Measurements from ENCODE around the gene PPDPF.

Gene PPDPF

GRCh38 chr20:63534831-63535651 lies 14.5 kb downstream of the PPDPF start:
- no peak for DNase-seq
- Histone ChIP-seq H3K4me1 (ENCODE audit: low read length) (peaks cover 7% of the 10 kb centered on the region; the same call in 1 of the 2 replicates), H3K9ac (ENCODE audit: low read length) (no peak overlapping the region), H3K79me2 (ENCODE audit: low read length) (no peaks in the 10 kb centered on the region), H3K27me3 (replicated peaks; ENCODE audit: insufficient read depth, low read length) (peaks cover 41% of the 10 kb centered on the region), H3K9me3 (replicated peaks; ENCODE audit: insufficient read depth, low read length) (no peaks in the 10 kb centered on the region), H3K27ac (ENCODE audit: low read length) (no peak overlapping the region), H3K36me3 (replicated peaks; ENCODE audit: insufficient read depth, low read length) (no peaks in the 10 kb centered on the region), H3K4me2 (ENCODE audit: low read depth, low read length) (no peak overlapping the region), H4K20me1 (ENCODE audit: insufficient read depth, low read length) (no peaks in the 10 kb centered on the region), H2AFZ (ENCODE audit: low read length) (no peak overlapping the region), H3F3A (ENCODE audit: insufficient read depth, low read length) (0 out of 2 replicates have a peak, but pooled peaks cover 4% of the 10 kb centered on the region), H3K9me2 (replicated peaks; ENCODE audit: insufficient read depth, low read length) (no peaks in the 10 kb centered on the region), H3K4me3 (ENCODE audit: low read length) (no peak overlapping the region)
- TF ChIP-seq CTCF (IDR thresholded peaks at IDR 0.05; ENCODE audit: low read length) = no peak
- no peak for TF ChIP-seq EZH2 (optimal IDR thresholded peaks at IDR 0.05; ENCODE audit: low read depth, low read length)
- TF ChIP-seq EZH2phosphoT487 (IDR thresholded peaks at IDR 0.05; ENCODE audit: low read length) = no peak

GRCh38 chr20:63536241-63536977 lies 15.8 kb downstream of the PPDPF start:
- no peak overlapping the region for H2AFZ ChIP-seq (ENCODE audit: low read length)
- H3K4me1 ChIP-seq (ENCODE audit: low read length) = peaks cover 7% of the 10 kb centered on the region; the same call in 1 of the 2 replicates
- no peaks in the 10 kb centered on the region for H4K20me1 ChIP-seq (ENCODE audit: insufficient read depth, low read length)
- no peak overlapping the region for H3K4me2 ChIP-seq (ENCODE audit: low read depth, low read length)
- H3K9me3 ChIP-seq (replicated peaks; ENCODE audit: insufficient read depth, low read length) = no peaks in the 10 kb centered on the region
- no peak overlapping the region for H3K27ac ChIP-seq (ENCODE audit: low read length)
- peaks cover 45% of the 10 kb centered on the region for H3K27me3 ChIP-seq (replicated peaks; ENCODE audit: insufficient read depth, low read length)
- no peak for DNase-seq
- no peak overlapping the region for H3K4me3 ChIP-seq (ENCODE audit: low read length)
- TF ChIP-seq EZH2 (optimal IDR thresholded peaks at IDR 0.05; ENCODE audit: low read depth, low read length) (no peak), CTCF (IDR thresholded peaks at IDR 0.05; ENCODE audit: low read length) (no peak), EZH2phosphoT487 (IDR thresholded peaks at IDR 0.05; ENCODE audit: low read length) (no peak)
- no peak overlapping the region for H3K9ac ChIP-seq (ENCODE audit: low read length)
- H3K9me2 ChIP-seq (replicated peaks; ENCODE audit: insufficient read depth, low read length) = no peaks in the 10 kb centered on the region
- H3F3A ChIP-seq (ENCODE audit: insufficient read depth, low read length) = 0 out of 2 replicates have a peak, but pooled peaks cover 4% of the 10 kb centered on the region
- no peaks in the 10 kb centered on the region for H3K36me3 ChIP-seq (replicated peaks; ENCODE audit: insufficient read depth, low read length)
- no peaks in the 10 kb centered on the region for H3K79me2 ChIP-seq (ENCODE audit: low read length)

GRCh38 chr20:63536997-63537524 lies 16.5 kb downstream of the PPDPF start, which contains the start of gene PTK6:
Gene PTK6 (minus strand): TSS chr20:63537376. CDS start chr20:63537314, 62 bp downstream.
- H3K27ac ChIP-seq (ENCODE audit: low read length) = peak within 1 kb of the TSS; percentile 61; the same call in 1 of the 2 replicates
- H3K79me2 ChIP-seq (ENCODE audit: low read length) = no peaks in the 10 kb centered on the region
- H4K20me1 ChIP-seq (ENCODE audit: insufficient read depth, low read length) = no peaks in the 10 kb centered on the region
- H3K27me3 ChIP-seq (replicated peaks; ENCODE audit: insufficient read depth, low read length) = peaks cover 47% of the 10 kb centered on the region
- H3K36me3 ChIP-seq (replicated peaks; ENCODE audit: insufficient read depth, low read length) = no peaks in the 10 kb centered on the region
- peaks cover 7% of the 10 kb centered on the region; the same call in 1 of the 2 replicates for H3K4me1 ChIP-seq (ENCODE audit: low read length)
- H2AFZ ChIP-seq (ENCODE audit: low read length) = peak within 1 kb of the TSS; percentile 98
- H3F3A ChIP-seq (ENCODE audit: insufficient read depth, low read length) = 0 out of 2 replicates have a peak, but pooled peaks cover 4% of the 10 kb centered on the region
- no peak for TF ChIP-seq EZH2 (optimal IDR thresholded peaks at IDR 0.05; ENCODE audit: low read depth, low read length)
- TF ChIP-seq EZH2phosphoT487 (IDR thresholded peaks at IDR 0.05; ENCODE audit: low read length) = no peak
- TF ChIP-seq CTCF (IDR thresholded peaks at IDR 0.05; ENCODE audit: low read length) = no peak
- H3K9me3 ChIP-seq (replicated peaks; ENCODE audit: insufficient read depth, low read length) = no peaks in the 10 kb centered on the region
- peak within 1 kb of the TSS; percentile 69; the same call in 1 of the 2 replicates for H3K9ac ChIP-seq (ENCODE audit: low read length)
- no peak for DNase-seq
- peak within 1 kb of the TSS; percentile 98 for H3K4me2 ChIP-seq (ENCODE audit: low read depth, low read length)
- H3K9me2 ChIP-seq (replicated peaks; ENCODE audit: insufficient read depth, low read length) = no peaks in the 10 kb centered on the region
- H3K4me3 ChIP-seq (ENCODE audit: low read length) = peak within 1 kb of the TSS; percentile 65

Measured in MM.1S (cell line).